HEK293 (cell line): ENCODE results near the gene LRRC74A.

Experiments
- BCL11B ChIP-seq: fragments of 450-650 bp; formaldehyde crosslinking; IDR thresholded peaks from 2 replicates; pipeline ENCODE4 v1.5.1; 2016; ENCODE audit warnings: low read depth, missing biosample characterization, missing genetic modification characterization
- GLIS2 ChIP-seq: fragments of 450-650 bp; formaldehyde crosslinking; IDR thresholded peaks from 2 replicates; pipeline ENCODE4 v1.5.1; 2016; ENCODE audit warnings: missing biosample characterization, missing genetic modification characterization
- KLF10 ChIP-seq: fragments of 450-650 bp; IDR thresholded peaks from 2 replicates; pipeline ENCODE4 v1.5.1; 2018; ENCODE audit warnings: missing biosample characterization, mild to moderate bottlenecking, missing genetic modification characterization
- PRDM10 ChIP-seq: fragments of 450-650 bp; formaldehyde crosslinking; IDR thresholded peaks from 2 replicates; pipeline ENCODE4 v1.5.1; 2016; ENCODE audit warnings: missing biosample characterization, missing genetic modification characterization
- SCRT1 ChIP-seq: fragments of 450-650 bp; formaldehyde crosslinking; IDR thresholded peaks from 2 replicates; pipeline ENCODE4 v1.5.1; 2016; ENCODE audit warnings: missing biosample characterization, missing genetic modification characterization, borderline replicate concordance
- SP2 ChIP-seq: fragments of 450-650 bp; formaldehyde crosslinking; IDR thresholded peaks from 2 replicates; pipeline ENCODE4 v1.5.1; 2016; ENCODE audit warnings: missing biosample characterization, missing genetic modification characterization
- SP3 ChIP-seq: fragments of 450-650 bp; formaldehyde crosslinking; IDR thresholded peaks from 2 replicates; pipeline ENCODE4 v1.5.1; 2016; ENCODE audit warnings: missing biosample characterization, missing genetic modification characterization
- TRIM28 ChIP-seq: IDR thresholded peaks from 2 replicates; pipeline ENCODE4 v1.6.1; 2011; ENCODE audit warnings: low read length, control low read depth, borderline replicate concordance
- TSHZ1 ChIP-seq: fragments of 450-650 bp; formaldehyde crosslinking; IDR thresholded peaks from 2 replicates; pipeline ENCODE4 v1.5.1; 2016; ENCODE audit warnings: missing biosample characterization, missing genetic modification characterization, borderline replicate concordance
- ZBTB10 ChIP-seq: fragments of 450-650 bp; formaldehyde crosslinking; IDR thresholded peaks from 2 replicates; pipeline ENCODE4 v1.5.1; 2016; ENCODE audit warnings: missing biosample characterization, missing genetic modification characterization
- ZFHX2 ChIP-seq: fragments of 450-650 bp; formaldehyde crosslinking; conservative IDR thresholded peaks from 2 replicates; pipeline ENCODE4 v1.5.1; 2016; ENCODE audit warnings: missing biosample characterization, missing genetic modification characterization
- ZFP69B ChIP-seq: fragments of 450-650 bp; formaldehyde crosslinking; IDR thresholded peaks from 2 replicates; pipeline ENCODE4 v1.5.1; 2016; ENCODE audit warnings: missing biosample characterization, missing genetic modification characterization
- ZNF140 ChIP-seq: fragments of 450-650 bp; formaldehyde crosslinking; IDR thresholded peaks from 2 replicates; pipeline ENCODE4 v1.5.1; 2016; ENCODE audit warnings: missing biosample characterization, missing genetic modification characterization
- ZNF157 ChIP-seq: fragments of 450-650 bp; formaldehyde crosslinking; IDR thresholded peaks from 2 replicates; pipeline ENCODE4 v1.5.1; 2016; ENCODE audit warnings: missing biosample characterization, missing genetic modification characterization
- ZNF202 ChIP-seq: fragments of 450-650 bp; formaldehyde crosslinking; IDR thresholded peaks from 2 replicates; pipeline ENCODE4 v1.5.1; 2016; ENCODE audit warnings: missing biosample characterization, missing genetic modification characterization, borderline replicate concordance
- ZNF311 ChIP-seq: fragments of 450-650 bp; formaldehyde crosslinking; IDR thresholded peaks from 2 replicates; pipeline ENCODE4 v1.5.1; 2017; ENCODE audit warnings: missing biosample characterization, missing genetic modification characterization, borderline replicate concordance
- ZNF350 ChIP-seq: fragments of 450-650 bp; formaldehyde crosslinking; IDR thresholded peaks from 2 replicates; pipeline ENCODE4 v1.5.0; 2017; ENCODE audit warnings: missing biosample characterization, mild to moderate bottlenecking, missing genetic modification characterization
- ZNF449 ChIP-seq: fragments of 450-650 bp; formaldehyde crosslinking; IDR thresholded peaks from 2 replicates; pipeline ENCODE4 v1.5.1; 2017; ENCODE audit warnings: missing biosample characterization, mild to moderate bottlenecking, missing genetic modification characterization, moderate library complexity
- ZNF555 ChIP-seq: fragments of 450-650 bp; formaldehyde crosslinking; conservative IDR thresholded peaks from 2 replicates; pipeline ENCODE4 v1.5.1; 2017; ENCODE audit warnings: missing biosample characterization, mild to moderate bottlenecking, missing genetic modification characterization, inconsistent platforms
- ZNF561 ChIP-seq: fragments of 450-650 bp; IDR thresholded peaks from 2 replicates; pipeline ENCODE4 v1.5.1; 2018; ENCODE audit warnings: missing biosample characterization, missing genetic modification characterization, borderline replicate concordance
- ZNF585B ChIP-seq: fragments of 450-650 bp; formaldehyde crosslinking; IDR thresholded peaks from 2 replicates; pipeline ENCODE4 v1.5.1; 2016; ENCODE audit warnings: missing biosample characterization, missing genetic modification characterization
- ZNF629 ChIP-seq: fragments of 450-650 bp; formaldehyde crosslinking; IDR thresholded peaks from 2 replicates; pipeline ENCODE4 v1.5.1; 2017; ENCODE audit warnings: missing biosample characterization, missing genetic modification characterization
- ZNF660 ChIP-seq: fragments of 450-650 bp; IDR thresholded peaks from 2 replicates; pipeline ENCODE4 v1.5.1; 2018; ENCODE audit warnings: missing biosample characterization, mild to moderate bottlenecking, missing genetic modification characterization
- ZNF76 ChIP-seq: fragments of 450-650 bp; formaldehyde crosslinking; IDR thresholded peaks from 2 replicates; pipeline ENCODE4; 2016; ENCODE audit warnings: low read depth, missing biosample characterization, missing genetic modification characterization, borderline replicate concordance
- ZNF843 ChIP-seq: fragments of 450-650 bp; formaldehyde crosslinking; IDR thresholded peaks from 2 replicates; pipeline ENCODE4 v1.5.1; 2016; ENCODE audit warnings: missing biosample characterization, missing genetic modification characterization
- ZSCAN30 ChIP-seq: fragments of 450-650 bp; IDR thresholded peaks from 2 replicates; pipeline ENCODE4 v1.5.1; 2018; ENCODE audit warnings: missing biosample characterization, mild to moderate bottlenecking, missing genetic modification characterization, moderate library complexity
- ZXDB ChIP-seq: fragments of 450-650 bp; formaldehyde crosslinking; IDR thresholded peaks from 2 replicates; pipeline ENCODE4 v1.5.1; 2016; ENCODE audit warnings: missing biosample characterization, missing genetic modification characterization

The LRRC74A gene

GRCh38 chr14:76812422-76813383, 13.5 kb upstream of the LRRC74A start, which contains the start of gene ANGEL1 (continued):
- TF ChIP-seq ZBTB10 (tag by site-specific recombination) = 0 out of 2 replicates have a peak, but pooled peaks have one; percentile 47
- TF ChIP-seq ZNF311 = no peak
- TF ChIP-seq SCRT1 (tag by site-specific recombination) = no peak
- no peak for TF ChIP-seq ZNF140 (tag by site-specific recombination)
- TF ChIP-seq ZSCAN30 = peak; percentile 89
- peak; percentile 72 for TF ChIP-seq KLF10 (tag by site-specific recombination)
- TF ChIP-seq BCL11B (tag by site-specific recombination) = no peak
- TF ChIP-seq ZNF350 (tag by site-specific recombination) = no peak
- TF ChIP-seq ZXDB = peak; percentile 78
- no peak for TF ChIP-seq ZNF555
- TF ChIP-seq GLIS2 (tag by site-specific recombination) = 0 out of 2 replicates have a peak, but pooled peaks have one; percentile 25
- TF ChIP-seq ZNF660 (tag by site-specific recombination) = peak; percentile 87
- TF ChIP-seq ZNF449 = peak; percentile 53; the same call in 1 of the 2 replicates
- TF ChIP-seq SP2 (tag by site-specific recombination) = peak; percentile 66
- peak; percentile 49 for TF ChIP-seq ZNF629 (tag by site-specific recombination)
- peak; percentile 76; the same call in 1 of the 2 replicates for TF ChIP-seq ZNF561 (tag by site-specific recombination)
- TF ChIP-seq ZFP69B (tag by site-specific recombination) = 0 out of 2 replicates have a peak, but pooled peaks have one; percentile 42
- peak; percentile 13; the same call in 1 of the 2 replicates for TF ChIP-seq TSHZ1 (tag by site-specific recombination)
- no peak for TF ChIP-seq TRIM28
- TF ChIP-seq ZNF157 (tag by site-specific recombination) = no peak
- 0 out of 2 replicates have a peak, but pooled peaks have one; percentile 15 for TF ChIP-seq ZNF843
- peak; percentile 83 for TF ChIP-seq SP3 (tag by site-specific recombination)
- TF ChIP-seq ZNF585B (tag by site-specific recombination) = no peak
- TF ChIP-seq ZFHX2 (tag by site-specific recombination) = peak; percentile 99
- no peak for TF ChIP-seq ZNF202 (tag by site-specific recombination)
- TF ChIP-seq PRDM10 (tag by site-specific recombination) = no peak; the same call in 1 of the 2 replicates
- 0 out of 2 replicates have a peak, but pooled peaks have one; percentile 67 for TF ChIP-seq ZNF76 (tag by site-specific recombination)
